GM12874 (cell line): Measurements from ENCODE around the gene SYTL2.

Source experiments
- TF ChIP-seq, protein P1 (sequence below): IDR thresholded peaks from 2 replicates; pipeline ENCODE4 v1.5.1; 2011; ENCODE audit warnings: low read depth, mild to moderate bottlenecking, control low read depth, low read length, moderate library complexity; ENCODE audit not compliant: insufficient read depth

The SYTL2 gene

DNA sequence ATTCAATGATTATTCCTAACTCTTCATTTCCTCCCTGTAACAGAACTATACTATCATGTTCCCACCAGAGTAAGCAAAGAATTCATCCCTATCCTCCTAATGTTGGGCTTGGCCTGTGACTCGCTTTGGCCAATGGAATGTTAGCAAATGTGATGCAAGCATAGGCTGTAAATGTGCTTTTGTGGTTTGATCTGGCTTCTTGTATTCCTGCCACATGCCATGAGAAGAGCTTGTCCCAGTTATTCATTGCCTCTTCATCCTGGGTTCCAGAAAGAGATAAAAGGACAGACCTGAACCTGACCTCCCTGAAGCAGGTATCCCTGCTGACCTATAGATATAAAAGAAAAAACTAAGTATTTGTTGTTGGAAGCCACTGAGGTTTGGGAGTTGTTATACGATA lies 51.0 kb downstream of the SYTL2 start:
- TF ChIP-seq, protein P1, sequence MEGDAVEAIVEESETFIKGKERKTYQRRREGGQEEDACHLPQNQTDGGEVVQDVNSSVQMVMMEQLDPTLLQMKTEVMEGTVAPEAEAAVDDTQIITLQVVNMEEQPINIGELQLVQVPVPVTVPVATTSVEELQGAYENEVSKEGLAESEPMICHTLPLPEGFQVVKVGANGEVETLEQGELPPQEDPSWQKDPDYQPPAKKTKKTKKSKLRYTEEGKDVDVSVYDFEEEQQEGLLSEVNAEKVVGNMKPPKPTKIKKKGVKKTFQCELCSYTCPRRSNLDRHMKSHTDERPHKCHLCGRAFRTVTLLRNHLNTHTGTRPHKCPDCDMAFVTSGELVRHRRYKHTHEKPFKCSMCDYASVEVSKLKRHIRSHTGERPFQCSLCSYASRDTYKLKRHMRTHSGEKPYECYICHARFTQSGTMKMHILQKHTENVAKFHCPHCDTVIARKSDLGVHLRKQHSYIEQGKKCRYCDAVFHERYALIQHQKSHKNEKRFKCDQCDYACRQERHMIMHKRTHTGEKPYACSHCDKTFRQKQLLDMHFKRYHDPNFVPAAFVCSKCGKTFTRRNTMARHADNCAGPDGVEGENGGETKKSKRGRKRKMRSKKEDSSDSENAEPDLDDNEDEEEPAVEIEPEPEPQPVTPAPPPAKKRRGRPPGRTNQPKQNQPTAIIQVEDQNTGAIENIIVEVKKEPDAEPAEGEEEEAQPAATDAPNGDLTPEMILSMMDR: no peak

DNA sequence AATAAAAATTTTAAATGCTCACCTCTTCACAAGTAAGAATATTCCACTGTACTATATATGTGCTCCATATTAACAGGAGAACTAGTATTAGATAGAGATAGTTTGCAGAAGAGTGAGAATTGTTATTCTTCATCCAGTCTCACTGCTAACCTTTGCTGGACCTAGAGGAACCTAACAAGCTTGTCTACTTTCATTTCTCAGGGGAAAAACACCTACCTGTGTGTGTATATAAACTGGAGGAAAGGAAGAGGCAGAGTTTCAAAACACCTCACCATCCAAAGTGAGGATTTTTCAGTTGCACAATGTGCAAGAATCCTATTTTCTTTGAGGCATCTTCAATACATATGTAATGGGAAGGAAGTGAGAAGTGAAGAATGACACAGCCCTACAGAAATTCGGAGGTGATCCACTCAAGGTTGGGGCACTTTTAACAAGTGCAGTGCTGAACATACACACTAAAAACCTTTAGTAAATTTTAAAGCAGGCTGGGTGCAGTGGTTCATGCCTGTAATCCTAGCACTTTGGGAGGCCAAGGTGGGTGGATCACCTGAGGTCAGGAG lies 52.4 kb downstream of the SYTL2 start:
- TF ChIP-seq, protein P1: no peak

DNA sequence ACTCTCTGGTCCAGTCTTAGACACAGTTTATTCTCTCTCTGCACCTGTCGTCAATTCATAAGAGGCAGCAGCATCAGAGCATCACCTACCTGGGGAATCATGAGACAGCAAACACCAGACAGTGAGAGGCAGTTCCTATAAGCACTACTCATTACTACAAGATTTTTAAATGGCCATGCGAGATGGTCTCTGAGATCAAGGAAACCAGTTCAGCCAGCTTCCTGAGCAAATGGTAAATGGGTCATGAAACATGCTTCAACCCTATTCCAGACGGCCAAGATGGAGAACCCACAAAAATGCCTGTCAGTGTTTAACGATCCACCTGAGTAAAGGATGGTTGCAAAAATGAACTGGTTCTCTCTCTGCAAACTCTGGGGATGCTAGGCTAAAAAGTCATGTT lies 52.9 kb downstream of the SYTL2 start:
- TF ChIP-seq, protein P1: no peak

DNA sequence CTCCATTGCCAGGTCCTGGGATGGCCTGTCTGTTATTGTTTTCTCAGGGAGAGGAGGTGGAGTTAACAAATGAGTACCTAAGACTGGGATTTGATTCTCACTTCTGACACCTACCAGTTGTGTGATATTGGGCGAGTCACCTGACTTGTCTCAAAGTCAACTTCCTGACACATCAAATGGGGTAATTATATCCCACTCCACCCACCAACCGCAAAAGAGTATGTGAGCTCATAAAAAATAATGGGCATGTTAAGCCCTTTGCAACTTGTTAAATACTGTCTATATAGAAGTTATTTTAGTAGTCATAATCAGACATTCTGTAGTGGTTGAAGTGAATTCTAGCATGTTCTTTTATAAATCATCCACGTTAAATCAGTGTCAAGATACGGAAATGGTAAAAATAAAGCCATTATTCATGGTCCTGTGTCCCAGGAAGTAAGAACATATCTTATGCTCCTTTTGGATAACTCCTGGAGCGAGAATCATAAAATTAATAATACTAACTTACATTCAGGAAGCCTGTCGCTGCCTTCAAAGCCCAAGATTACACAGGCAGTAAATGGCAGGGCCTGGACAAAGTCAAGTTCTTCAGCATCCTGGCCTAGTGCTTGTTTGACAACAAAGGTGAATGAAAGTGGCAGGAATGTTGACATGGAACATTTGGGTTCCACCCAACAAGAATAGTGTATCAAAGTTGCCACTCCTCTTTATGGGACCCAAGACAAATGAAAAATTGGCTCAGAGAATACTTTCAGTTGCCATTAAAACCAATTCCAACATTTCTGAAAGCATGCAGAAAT lies 54.3 kb downstream of the SYTL2 start:
- TF ChIP-seq, protein P1: no peak

DNA sequence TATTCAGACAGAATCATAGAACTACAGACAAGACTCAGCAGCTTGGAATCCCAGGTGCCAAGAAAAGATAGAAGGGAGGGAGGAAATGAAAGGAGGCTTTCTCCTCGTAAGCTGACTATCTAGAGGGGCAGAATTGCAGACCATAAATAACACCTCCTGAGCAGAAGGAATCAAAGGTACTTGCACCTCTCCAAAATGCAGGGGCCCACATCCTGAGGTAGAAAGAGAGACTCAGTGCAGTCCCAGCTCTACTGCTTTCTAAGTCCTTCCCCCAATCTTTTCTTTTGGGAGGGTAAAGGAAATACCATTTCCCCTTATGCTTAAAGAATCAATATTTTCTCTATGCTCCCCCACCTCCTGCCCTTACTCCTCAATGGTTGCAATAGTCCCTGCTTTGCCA lies 55.2 kb downstream of the SYTL2 start:
- TF ChIP-seq, protein P1: no peak

DNA sequence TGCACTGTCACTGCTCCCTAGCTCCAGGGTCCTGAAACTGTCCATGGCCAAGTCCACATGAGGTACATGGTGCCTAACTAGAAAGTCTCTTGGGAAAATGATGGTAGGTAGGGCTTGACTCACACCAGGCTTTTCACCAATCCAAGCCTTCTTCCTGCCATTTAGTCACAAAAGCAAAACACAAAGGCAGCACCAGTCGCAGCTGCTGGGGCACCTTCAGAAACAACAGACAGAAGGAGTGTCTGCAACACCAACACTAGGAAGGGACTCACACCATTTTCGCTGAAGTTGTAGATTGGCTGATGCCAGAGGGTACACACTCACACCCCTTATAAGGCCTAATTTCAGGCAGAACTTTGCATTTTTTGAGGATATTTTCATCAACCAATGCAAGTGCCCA lies 55.7 kb downstream of the SYTL2 start:
- TF ChIP-seq, protein P1: no peak

DNA sequence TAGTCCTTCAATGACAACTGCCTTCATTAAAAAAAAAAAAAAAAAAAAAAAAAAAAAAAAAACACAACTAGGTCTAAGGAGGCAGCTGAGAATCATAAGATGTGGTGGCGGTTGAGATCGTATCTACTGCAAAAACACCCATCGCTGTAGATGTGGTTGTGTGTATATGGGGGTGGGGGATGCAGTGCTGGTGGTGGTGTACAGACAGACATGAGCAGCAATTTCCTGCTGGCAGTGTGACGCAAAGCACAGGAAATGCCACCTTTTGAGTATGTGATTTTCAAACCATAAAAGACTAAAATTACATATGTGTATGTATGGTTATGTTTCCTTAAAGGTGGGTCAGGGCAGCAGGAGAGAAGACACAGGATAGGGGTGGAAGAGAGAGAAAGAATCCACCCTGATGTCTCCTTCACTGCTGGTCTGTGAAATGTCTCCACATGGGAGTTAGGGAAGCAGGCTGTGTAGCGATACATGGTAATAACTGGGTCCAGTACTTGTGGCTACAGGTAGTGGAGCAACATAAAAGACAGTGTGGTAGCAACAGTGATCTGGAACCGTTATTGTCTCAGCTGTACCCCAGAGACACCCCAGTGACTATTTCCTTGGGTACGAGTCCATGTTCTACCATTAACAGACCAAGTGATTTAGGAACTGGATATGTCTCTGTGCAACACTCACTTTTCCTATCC lies 57.9 kb downstream of the SYTL2 start:
- TF ChIP-seq, protein P1: no peak
